Neural progenitor cell (in vitro differentiated cells): ENCODE data around the gene ATAD3A. TPM values are rescaled to one million over a fixed set of nuclear protein-coding genes. Genes with fewer than 3 reads are reported as not detected.

Experiments used
- DNase-seq: peaks from one replicate; pipeline ENCODE4 v3.0.0-alpha.2; 2016; ENCODE audit warnings: low spot score
- H2AFZ ChIP-seq: fragments of 200-600 bp; sonication (generic); replicated peaks from 2 replicates; pipeline ENCODE4 v1.6.1; 2016; ENCODE audit warnings: antibody characterized with exemption
- H3F3A ChIP-seq: fragments of 200-600 bp; sonication (generic); 2 replicates; pipeline ENCODE4 v1.6.1; 2016; ENCODE audit warnings: antibody characterized with exemption, low read depth
- H3K27ac ChIP-seq: fragments of 200-600 bp; sonication (generic); 2 replicates; pipeline ENCODE4 v1.5.1; 2016; ENCODE audit warnings: mild to moderate bottlenecking
- H3K27me3 ChIP-seq: fragments of 200-600 bp; sonication (generic); 2 replicates; pipeline ENCODE4 v1.6.1; 2016; ENCODE audit warnings: mild to moderate bottlenecking, moderate library complexity
- H3K36me3 ChIP-seq: fragments of 200-600 bp; sonication (generic); 2 replicates; pipeline ENCODE4 v1.5.1; 2016
- H3K4me1 ChIP-seq: fragments of 200-600 bp; sonication (generic); 2 replicates; pipeline ENCODE4 v1.6.1; 2016; ENCODE audit warnings: mixed run types
- H3K4me2 ChIP-seq: fragments of 200-600 bp; sonication (generic); 2 replicates; pipeline ENCODE4 v1.6.1; 2016
- H3K4me3 ChIP-seq: fragments of 200-600 bp; sonication (generic); 2 replicates; pipeline ENCODE4 v1.5.1; 2016
- H3K79me2 ChIP-seq: fragments of 200-600 bp; sonication (generic); 2 replicates; pipeline ENCODE4 v1.6.1; 2016; ENCODE audit warnings: low read depth
- H3K9ac ChIP-seq: fragments of 200-600 bp; sonication (generic); 2 replicates; pipeline ENCODE4 v1.6.1; 2016
- H3K9me3 ChIP-seq: fragments of 200-600 bp; sonication (generic); 2 replicates; pipeline ENCODE4 v1.5.1; 2016; ENCODE audit warnings: low read depth
- H4K20me1 ChIP-seq: fragments of 200-600 bp; sonication (generic); 2 replicates; pipeline ENCODE4 v1.6.1; 2016; ENCODE audit warnings: low read depth
- H3K27ac Mint-ChIP-seq: 3 replicates; pipeline ENCODE4 v1.8.0; 2021; ENCODE audit warnings: mixed read lengths
- H3K27me3 Mint-ChIP-seq: 2 replicates; pipeline ENCODE4 v1.8.0; 2022; ENCODE audit warnings: low read depth, mild to moderate bottlenecking, inconsistent platforms, moderate library complexity, mixed read lengths; ENCODE audit not compliant: insufficient read depth
- H3K36me3 Mint-ChIP-seq: 3 replicates; pipeline ENCODE4 v1.8.0; 2021; ENCODE audit warnings: mixed read lengths
- H3K4me1 Mint-ChIP-seq: 3 replicates; pipeline ENCODE4 v1.8.0; 2021; ENCODE audit warnings: mixed read lengths
- H3K4me3 Mint-ChIP-seq: 3 replicates; pipeline ENCODE4 v1.8.0; 2021; ENCODE audit warnings: mild to moderate bottlenecking, moderate library complexity, mixed read lengths
- H3K9me3 Mint-ChIP-seq: 3 replicates; pipeline ENCODE4 v1.8.0; 2020; ENCODE audit warnings: mixed read lengths
- EZH2 ChIP-seq: fragments of 200-600 bp; sonication (generic); IDR thresholded peaks from 2 replicates; pipeline ENCODE4 v1.6.1; 2017; ENCODE audit warnings: antibody characterized with exemption, mild to moderate bottlenecking, moderate library complexity
- EZH2phosphoT487 ChIP-seq: fragments of 200-600 bp; sonication (generic); IDR thresholded peaks from 2 replicates; pipeline ENCODE4 v1.6.1; 2017; ENCODE audit warnings: antibody characterized with exemption
- total RNA-seq: library from RNA; depleted of rRNA; stranded (reverse); fragments of >200 nt; gene quantifications from 2 replicates; pipeline ENCODE4 v1.2.3, GENCODE V29; 2015; ENCODE audit warnings: low replicate concordance
- TF ChIP-seq, protein P1 (sequence below): fragments of 200-600 bp; sonication (generic); IDR thresholded peaks from 2 replicates; pipeline ENCODE4 v1.5.1; 2017; ENCODE audit warnings: antibody characterized with exemption, mild to moderate bottlenecking

The ATAD3A gene
- total RNA-seq, 1 donor from 2014 or later = 7.8 TPM

DNA sequence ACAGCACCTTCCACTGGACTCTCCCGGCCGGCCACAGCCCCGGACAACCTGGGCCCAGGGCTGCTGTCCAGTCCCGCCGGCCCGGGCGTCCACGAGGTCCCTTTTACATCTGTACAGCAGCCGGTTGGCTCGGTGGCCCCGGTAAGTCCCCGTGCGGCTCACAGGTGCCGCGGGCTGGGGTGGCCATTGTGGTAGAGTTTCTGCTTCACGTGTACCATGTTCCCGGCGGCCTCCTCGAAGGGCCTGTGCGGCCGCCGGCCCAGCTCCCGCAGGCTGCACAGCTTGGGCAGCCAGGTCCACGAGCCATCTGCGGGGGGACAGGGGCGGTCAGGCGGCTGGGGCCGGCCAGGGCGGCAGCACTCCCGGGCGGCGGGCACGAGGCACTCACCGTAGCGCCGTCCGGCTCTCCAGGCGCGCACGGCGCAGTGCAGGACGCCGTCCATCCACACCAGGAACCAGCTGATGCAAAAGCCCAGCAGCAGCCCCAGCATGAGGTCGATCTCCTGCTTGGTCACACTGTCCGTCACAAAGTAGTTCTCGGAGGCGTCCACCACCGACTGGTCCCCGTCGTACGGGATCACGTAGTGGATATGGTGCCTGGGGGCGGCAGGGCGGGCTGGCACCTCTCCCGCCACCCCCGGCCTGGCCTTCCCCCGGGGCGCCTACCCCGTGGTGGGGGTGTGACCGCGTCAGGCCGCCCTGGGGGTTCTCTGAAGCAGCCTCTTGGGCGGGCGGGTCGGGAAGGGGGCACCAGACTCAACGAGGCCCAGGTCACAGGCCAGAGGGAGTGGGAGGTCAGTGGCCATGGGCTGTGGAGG is 23.4 kb downstream of the ATAD3A start:
- Histone ChIP-seq H3K79me2 (peaks cover 5% of the 10 kb centered on the region), H3K9me3 (no peaks in the 10 kb centered on the region), H3K27ac (no peak overlapping the region), H3F3A (peaks cover 7% of the 10 kb centered on the region), H3K36me3 (no peaks in the 10 kb centered on the region), H3K4me3 (no peak overlapping the region), H3K4me1 (peaks cover 5% of the 10 kb centered on the region), H3K4me2 (no peak overlapping the region), H4K20me1 (peaks cover 27% of the 10 kb centered on the region), H2AFZ (no peak overlapping the region), H3K27me3 (no peaks in the 10 kb centered on the region), H3K9ac (no peak overlapping the region)
- Mint-ChIP-seq H3K9me3 (peaks cover 10% of the 10 kb centered on the region), H3K4me3 (no peak overlapping the region), H3K27ac (no peak overlapping the region), H3K4me1 (peaks cover 4% of the 10 kb centered on the region), H3K27me3 (no peaks in the 10 kb centered on the region), H3K36me3 (peaks cover 12% of the 10 kb centered on the region)
- TF ChIP-seq EZH2 = no peak
- TF ChIP-seq, protein P1, sequence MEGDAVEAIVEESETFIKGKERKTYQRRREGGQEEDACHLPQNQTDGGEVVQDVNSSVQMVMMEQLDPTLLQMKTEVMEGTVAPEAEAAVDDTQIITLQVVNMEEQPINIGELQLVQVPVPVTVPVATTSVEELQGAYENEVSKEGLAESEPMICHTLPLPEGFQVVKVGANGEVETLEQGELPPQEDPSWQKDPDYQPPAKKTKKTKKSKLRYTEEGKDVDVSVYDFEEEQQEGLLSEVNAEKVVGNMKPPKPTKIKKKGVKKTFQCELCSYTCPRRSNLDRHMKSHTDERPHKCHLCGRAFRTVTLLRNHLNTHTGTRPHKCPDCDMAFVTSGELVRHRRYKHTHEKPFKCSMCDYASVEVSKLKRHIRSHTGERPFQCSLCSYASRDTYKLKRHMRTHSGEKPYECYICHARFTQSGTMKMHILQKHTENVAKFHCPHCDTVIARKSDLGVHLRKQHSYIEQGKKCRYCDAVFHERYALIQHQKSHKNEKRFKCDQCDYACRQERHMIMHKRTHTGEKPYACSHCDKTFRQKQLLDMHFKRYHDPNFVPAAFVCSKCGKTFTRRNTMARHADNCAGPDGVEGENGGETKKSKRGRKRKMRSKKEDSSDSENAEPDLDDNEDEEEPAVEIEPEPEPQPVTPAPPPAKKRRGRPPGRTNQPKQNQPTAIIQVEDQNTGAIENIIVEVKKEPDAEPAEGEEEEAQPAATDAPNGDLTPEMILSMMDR = no peak
- no peak for TF ChIP-seq EZH2phosphoT487
- no peak for DNase-seq

DNA sequence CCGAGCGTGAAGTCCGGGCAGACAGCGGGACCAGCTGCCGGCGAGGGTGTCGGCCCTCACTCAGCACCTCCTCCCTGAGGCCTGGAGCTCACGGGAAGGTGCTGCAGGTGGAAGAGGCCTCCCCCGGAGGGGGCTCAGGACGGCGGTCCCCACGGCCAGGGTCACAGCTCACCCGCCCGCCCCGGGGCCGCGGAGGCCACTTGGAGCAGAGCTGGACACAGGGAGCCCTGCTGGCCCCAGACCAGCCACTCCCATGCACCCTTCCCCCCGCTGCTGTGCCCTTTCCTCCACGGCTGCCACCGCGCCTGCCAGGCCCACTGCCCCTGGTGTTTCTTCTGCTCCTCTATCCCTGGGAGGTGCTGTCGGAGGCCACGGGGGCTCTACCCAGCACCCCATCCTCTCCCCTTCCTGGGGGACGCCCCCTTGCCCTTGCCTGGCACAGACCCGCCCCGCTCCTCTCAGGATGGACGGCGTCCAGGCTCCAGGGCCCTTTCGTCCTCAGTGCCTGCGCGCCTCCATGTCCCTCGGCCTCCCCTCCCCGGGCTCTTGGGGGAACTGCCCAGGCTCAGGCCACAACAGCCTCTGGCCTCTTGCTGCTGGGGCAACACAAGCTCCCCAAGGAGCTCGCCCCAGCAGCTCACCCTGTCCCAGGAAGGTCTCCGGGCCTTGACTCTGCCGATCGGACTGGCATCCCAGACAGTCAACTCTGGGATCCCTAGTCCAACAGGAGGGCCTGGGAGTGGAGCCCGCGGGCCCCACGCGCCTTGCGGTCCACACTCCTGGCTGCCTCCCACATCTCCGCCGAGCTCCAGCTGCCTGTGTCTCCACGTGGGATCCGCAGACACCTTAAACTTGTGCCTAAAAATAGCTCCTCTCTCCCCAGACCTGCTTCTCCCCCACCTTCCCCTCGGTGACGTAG is 24.3 kb downstream of the ATAD3A start:
- Mint-ChIP-seq H3K4me1 (peaks cover 4% of the 10 kb centered on the region), H3K27me3 (no peaks in the 10 kb centered on the region), H3K9me3 (peaks cover 5% of the 10 kb centered on the region), H3K27ac (no peak overlapping the region), H3K36me3 (peaks cover 9% of the 10 kb centered on the region), H3K4me3 (peak overlapping the region; percentile 57)
- Histone ChIP-seq H3K4me3 (no peak overlapping the region), H4K20me1 (peaks cover 34% of the 10 kb centered on the region), H3K9ac (no peak overlapping the region), H3K4me2 (no peak overlapping the region), H3K79me2 (peaks cover 5% of the 10 kb centered on the region), H2AFZ (no peak overlapping the region), H3K27ac (no peak overlapping the region), H3K36me3 (no peaks in the 10 kb centered on the region), H3K9me3 (no peaks in the 10 kb centered on the region), H3F3A (peaks cover 14% of the 10 kb centered on the region), H3K4me1 (peaks cover 5% of the 10 kb centered on the region), H3K27me3 (no peaks in the 10 kb centered on the region)
- DNase-seq = no peak
- TF ChIP-seq, protein P1 = no peak
- no peak for TF ChIP-seq EZH2phosphoT487
- no peak for TF ChIP-seq EZH2

DNA sequence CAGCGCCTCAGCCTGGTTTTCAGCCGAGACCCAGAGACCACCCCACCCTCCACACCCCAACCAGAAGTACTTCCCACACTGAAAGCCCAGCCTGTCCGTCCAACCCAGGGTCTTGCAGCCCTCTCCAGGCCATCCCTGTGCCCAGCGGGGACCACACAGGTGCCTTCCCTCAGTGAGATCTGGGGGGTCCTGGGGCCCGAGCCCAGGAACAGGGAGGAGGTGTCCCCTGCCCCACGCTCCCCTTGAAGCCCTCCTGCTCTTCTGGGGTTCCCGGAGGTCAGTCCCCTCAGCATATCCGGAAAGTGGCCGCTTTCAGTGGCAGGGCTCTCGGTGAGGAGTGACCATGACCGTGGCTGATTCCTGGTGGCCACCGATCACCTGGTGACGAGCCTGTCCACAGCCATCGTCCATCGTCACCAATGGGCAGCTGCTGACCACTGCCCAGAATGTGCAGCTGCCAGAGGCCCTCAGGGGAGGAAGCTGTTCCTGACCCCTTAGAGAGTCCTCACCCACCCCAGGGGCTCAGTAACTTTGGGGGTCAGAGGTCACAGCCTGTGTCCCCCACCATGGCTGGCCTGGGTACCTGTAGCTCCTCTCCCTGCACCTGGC is 25.1 kb downstream of the ATAD3A start:
- Histone ChIP-seq H3K27me3 (no peaks in the 10 kb centered on the region), H3K4me2 (no peak overlapping the region), H3K36me3 (no peaks in the 10 kb centered on the region), H3K79me2 (peaks cover 5% of the 10 kb centered on the region), H3K27ac (no peak overlapping the region), H3K4me3 (no peak overlapping the region), H4K20me1 (peaks cover 38% of the 10 kb centered on the region), H2AFZ (no peak overlapping the region), H3K9ac (no peak overlapping the region), H3K9me3 (no peaks in the 10 kb centered on the region), H3K4me1 (peaks cover 5% of the 10 kb centered on the region), H3F3A (peaks cover 22% of the 10 kb centered on the region)
- Mint-ChIP-seq H3K27me3 (no peaks in the 10 kb centered on the region), H3K4me1 (peaks cover 11% of the 10 kb centered on the region), H3K4me3 (peak overlapping the region; percentile 57), H3K9me3 (peaks cover 2% of the 10 kb centered on the region), H3K36me3 (peaks cover 13% of the 10 kb centered on the region), H3K27ac (no peak overlapping the region)
- no peak for DNase-seq
- TF ChIP-seq EZH2phosphoT487 (no peak), EZH2 (no peak)
